HG02571 (cell line): Measurements from ENCODE around the gene ANKS1B.

Source experiments
- ATAC-seq: cut with Tn5 transposase; IDR thresholded peaks from one replicate; pipeline ENCODE4 v1.9.1; 2021; ENCODE audit warnings: mild to moderate bottlenecking, moderate library complexity; ENCODE audit not compliant: unreplicated experiment

The ANKS1B gene

DNA sequence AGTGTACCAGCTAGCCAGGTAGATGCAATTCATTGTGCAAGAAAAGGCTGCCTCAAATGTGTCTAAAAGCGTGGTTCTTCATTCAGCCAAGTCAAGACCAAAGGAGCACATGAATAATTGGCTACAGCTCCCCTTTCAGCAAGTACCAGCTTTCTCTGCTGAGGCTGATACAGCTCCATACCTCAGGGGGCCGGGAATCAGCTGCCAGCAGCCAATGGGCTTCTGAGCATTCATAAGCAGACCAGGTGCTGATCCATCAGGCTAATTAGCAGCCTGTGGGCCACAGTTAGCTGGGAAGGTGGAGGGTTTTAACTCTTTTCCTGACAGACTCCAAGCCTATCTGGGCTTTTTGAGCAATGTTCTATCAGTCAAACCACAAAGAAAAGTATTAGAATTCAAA, 1075.0 kb downstream of the ANKS1B start:
- no peak for ATAC-seq

DNA sequence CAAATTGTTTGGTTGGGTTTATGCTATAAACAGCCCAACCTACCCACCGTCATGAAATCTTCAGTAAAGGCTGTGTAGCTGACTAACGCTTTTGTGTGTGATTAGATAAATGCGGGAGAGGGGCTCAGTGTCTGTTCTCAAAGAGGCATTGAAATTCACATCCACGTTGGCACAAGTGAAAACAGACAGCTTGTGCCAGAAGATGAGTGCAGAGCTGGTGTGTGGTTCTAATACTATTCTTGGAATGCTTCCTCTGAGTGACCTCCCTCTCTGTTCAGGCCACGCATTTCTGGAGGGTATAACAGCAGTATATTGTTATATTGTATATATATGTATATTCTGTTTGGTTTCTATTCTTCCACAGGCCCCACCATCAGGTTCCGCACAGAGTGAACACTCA, 1075.9 kb downstream of the ANKS1B start:
- no peak for ATAC-seq

DNA sequence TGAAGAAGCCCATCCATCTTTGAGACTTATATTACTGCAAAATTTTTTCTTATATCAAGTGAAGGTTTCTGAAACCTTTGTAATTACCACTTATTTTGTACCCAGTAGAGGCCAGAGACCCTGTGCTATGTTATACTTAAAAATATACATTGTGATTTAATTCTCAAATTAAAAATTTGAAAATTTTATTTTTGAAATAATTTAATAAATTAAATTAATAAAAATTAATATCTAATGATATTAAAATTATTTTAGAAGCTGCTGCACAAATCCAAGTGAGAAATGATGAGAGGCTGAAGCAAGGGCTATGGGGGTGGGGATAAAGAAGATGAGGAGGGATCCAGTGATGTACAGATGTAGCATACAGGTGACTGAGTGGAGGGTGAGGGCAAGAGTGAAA, 1080.9 kb downstream of the ANKS1B start:
- no peak for ATAC-seq

DNA sequence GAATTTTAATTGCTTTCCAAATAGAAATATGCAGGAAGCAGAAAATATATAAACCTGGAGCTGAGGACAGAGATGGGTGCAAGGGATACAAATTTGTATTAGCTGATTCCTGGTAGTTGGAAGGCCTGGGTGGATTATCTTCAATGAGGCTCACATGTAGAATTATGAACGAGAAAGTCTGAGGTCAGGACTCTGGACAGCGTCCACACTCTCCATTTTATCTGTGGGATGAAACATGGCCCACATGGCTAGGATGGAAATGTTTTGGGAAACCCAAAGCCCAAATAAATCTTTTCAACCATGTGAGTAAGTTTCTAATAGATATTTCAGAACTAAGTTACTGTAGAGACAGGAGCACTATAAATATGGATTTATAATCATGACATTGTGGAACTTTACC, 1083.5 kb downstream of the ANKS1B start:
- ATAC-seq = no peak

DNA sequence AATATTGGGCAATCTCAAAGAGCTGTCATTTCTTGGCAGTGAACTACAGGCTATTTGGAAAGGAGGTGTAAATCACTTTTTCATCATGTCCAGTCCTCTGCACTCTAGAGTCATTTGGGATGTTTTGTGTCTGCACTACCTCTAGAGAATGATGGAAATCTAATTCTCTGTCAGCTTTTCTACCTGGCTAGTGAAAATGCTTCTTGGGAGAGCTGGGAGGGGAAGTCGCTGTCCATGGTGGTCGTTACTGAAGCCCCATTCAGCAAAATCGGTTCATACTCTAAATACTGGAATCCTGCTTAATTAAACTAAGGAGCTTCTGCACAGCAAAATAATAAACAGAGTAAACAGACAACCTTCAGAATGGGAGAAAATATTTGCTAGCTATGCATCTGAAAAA, 1087.8 kb downstream of the ANKS1B start:
- ATAC-seq = no peak

DNA sequence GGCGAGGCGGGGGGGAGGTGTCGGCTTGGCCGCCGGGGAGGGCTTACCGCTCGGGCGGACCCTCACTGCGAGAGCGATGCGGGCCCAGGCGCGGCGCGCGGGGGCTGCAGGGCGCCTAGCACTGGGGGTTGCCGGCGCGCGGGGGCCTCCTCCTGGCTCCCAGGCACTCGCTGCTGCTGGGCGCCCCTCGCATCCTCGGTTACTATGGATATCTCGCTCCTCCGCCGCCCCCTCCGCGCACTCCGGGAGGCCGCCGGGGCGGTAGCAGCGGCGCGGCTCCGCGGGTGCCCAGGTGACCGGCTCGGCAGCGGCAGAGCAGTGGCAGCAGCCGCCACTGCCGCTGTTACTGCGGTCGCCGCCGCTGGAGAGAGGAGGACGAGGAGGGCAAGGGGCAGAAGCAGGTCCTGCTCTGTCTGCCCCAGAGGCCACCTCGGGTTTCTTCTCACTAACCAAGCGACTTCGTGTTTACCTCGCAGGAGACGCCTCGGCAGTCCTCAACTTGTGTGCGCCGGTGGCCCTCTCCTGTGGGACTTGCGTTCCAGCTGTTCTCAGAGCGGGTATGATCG, 1089.6 kb downstream of the ANKS1B start:
- ATAC-seq = no peak

DNA sequence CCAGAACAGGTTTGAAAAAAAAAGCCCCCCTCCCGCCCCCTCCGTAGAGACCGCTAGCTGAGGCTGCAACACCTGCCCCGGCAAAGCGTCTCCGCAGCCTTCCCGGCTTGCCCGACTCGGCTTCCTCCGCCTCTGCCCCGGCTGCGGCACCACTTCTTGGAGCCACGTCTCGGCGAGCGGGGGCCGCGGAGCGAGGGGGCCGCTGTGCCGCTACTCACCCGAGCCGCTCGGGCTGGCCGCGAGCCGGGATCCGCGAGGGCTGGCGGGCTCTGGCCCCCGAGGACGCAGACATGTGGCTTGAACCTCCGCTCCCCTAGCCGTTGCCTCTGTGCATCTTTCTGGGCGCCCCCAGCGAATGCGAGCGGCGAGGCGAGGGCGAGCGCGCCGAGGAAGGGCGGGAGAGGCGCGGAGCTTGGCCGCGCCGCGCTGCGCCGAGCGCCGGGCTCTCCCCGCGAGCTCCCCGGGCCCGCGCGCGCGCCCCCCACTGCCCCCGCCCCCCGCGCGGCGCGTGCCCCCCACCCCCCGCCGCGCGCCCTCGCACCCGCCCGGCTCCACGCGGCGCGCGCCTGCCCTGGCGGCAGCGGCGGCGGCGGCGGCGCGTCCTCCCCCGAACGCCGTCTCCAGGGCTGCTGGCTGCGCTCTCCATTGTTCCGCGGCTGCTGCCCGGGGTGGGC, 1090.2 kb downstream of the ANKS1B start:
- ATAC-seq = no peak

DNA sequence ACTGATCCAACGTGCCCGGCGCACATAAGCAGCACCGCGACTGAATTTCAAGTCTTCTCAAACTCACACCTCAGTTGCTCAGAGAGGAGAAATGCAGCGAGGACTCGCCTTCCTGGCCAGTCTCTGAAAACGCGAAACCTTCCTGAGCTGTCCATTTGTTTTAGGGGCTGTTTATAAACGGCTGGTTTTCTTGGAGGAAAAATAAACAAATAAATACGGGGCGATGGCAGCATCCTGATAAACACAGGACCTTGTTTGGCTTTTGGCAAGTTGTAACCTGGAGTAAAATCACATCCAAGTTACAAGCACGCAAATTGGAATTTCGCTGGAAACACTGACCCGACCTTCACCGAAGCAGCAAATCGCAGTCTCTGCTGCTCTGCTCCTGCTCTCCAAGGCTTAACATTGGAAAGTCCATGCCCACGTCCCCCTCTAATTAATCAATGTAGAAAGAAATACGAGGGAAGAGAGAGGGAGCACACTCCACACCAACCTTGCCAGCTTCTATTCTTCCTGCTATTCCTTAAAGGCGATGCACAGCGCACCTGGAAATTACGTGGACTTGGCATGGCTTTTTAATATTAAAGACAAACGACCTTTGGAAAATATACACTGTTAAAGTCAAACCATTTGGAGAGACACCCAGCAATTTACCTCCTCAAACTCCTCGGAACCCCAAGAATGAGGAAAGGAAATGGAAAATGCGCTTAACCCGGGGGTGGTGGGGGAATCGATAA, 1090.9 kb downstream of the ANKS1B start:
- ATAC-seq = no peak

DNA sequence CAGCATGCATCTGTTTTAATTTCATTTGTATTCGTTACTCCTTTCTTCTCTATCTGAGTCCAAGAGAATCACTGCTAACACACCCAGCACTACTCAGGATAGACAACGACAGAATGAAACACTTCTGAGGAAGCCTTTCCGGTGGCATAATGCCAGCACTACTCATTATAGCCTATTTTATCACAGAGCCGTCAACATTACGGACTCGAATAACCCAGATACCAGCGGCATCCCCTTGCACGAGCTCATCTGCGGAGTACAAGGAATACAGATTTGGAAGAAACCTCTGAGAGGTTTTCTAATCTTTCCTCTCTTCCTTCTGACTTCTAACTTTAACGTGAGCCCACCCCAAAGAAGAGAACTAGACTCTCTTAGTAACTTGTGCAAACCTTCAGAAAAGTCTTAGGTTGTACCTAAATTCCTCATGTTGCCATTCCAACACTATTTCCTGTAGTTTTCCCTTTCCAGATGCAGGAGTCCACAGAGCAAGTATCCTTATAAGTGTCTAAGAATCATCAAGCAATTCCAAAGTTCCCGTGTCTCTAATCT, 1091.5 kb downstream of the ANKS1B start:
- no peak for ATAC-seq

DNA sequence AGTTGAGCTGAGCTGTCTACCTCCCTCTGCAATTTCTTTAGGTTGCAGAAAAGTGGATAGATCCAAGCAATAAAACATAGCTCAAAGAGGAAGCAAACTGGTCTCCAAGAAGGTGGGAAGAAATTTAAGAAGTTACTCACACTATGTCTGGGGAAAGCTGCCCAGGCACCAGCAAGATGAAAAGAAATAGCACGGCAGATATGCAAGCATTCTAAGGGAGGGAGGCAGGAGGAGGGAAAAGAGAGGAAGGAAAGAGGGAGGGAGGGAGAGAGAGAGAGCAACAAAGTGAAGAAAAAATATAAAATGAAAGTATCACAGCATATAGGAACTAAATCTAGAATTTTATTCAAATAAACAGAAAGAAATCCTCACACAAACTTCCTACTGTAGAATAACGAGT, 1099.0 kb downstream of the ANKS1B start:
- ATAC-seq = no peak

DNA sequence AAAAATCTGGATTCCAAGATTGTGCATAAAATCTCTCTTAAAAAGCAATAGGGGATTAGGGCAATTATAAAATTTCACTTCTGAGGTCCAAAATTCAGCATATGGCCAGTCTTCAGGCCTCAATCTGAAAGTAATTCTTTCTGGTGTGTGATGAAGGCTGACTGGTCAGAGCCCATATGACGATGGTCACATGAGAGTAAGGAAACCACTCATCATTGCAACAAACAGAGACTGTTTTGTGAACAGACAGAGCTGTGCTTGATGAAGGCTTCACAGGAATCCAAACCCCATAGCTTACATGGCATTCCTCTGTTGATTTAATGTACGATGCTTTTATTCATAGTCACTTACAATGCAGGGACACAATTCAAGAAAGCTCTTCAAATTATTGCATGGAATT, 1101.5 kb downstream of the ANKS1B start:
- no peak for ATAC-seq

DNA sequence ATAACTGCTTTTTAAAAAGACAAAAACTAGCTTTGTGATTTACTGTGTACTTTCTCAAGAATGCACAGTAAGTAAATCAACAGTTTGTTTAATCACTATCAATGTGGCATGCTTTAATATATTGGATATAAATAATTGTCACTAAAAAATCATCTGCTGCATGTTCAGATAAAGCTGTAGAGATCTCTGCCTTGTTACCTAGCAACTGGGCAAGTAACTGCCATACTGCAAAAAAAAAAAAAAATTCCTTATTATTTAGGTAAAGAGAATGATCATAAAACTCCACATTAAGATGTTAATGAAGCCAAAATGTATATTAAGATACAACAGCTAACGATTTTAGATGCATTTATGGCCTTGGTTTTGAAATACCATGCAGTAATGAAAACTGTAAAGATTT, 1102.2 kb downstream of the ANKS1B start:
- ATAC-seq = no peak

DNA sequence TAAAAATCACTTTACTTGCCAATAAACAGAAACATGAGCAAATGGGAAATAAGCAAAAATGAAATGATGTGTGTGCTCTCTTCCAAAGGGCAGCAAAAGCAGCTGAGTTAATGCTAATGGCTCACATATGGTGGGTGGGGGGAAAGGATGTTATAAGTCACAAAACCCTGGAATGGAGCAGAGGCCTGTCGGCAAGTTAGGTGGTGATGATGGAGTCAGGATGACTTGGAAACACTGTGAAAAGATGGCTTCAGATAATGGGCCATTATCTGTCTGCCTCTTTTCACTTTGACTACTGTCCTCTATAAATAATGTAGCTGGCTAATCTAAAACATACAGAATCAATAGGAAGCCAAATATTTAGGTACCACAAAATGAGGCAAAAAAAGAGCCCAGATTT, 1111.0 kb downstream of the ANKS1B start:
- no peak for ATAC-seq

DNA sequence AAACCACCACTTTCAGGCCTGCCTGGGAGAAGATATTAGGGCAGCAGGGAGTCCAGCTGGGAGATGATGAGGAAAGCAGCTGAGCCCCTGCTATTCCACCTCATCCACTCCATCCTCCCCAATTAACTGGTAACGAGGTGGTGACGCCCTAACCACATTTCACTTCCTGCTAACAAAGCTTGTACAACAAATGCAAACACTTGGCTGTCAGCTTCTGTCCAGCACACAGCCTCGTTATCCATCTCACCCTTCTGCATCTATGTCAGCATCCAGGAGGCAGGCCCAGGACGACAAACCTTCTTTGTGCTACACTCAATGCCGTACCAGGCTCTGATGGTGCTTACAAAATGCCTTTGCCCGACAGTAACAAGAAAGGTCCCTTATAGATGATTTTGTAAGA, 1114.2 kb downstream of the ANKS1B start:
- ATAC-seq = no peak

DNA sequence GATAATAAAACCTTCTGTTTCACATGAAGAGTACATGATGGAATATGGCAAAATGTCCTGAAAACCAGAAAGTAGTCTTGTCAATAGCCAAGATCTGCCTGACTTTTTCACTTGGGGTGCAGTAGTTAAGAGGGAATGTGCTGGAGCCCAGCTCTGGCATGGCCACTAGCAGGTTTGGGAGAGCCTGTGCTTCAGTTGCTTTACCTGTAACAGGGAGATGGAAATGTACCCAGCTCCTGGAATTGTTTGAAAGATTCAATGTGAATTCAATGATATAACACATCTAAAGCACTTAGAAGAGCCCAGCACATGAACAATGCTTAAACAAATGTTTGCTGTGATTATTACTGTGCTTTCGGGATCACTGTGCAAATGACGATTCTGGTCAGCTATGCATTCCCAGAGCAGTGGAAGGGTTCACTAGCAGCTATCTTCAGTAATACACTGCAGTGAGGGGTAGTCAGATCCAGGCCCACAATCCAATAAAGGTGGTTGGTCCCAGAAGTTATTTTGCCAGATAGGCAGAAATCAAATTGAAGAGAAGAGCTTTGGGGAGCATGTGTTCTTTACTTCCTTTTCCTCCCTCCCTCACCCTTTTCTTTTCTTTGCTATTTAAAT, 1114.7 kb downstream of the ANKS1B start:
- no peak for ATAC-seq

DNA sequence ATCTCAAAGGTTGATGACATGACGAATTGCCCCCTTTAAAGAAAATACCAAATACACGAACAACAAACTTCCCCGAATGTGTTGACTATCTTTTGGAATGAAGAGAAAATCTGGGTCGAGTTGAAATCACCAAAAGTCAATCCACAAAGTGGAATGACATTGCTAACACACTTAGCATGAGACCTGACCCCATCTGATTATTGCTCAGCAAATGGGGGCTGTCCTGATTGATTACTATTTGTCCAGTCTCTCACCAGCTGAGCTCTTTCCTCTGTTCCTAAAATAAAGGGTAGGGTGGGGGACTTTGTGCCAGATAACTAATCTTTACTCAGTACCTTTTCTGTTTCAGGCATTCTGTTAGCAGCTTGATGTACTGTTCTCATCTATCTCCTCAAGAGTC, 1116.2 kb downstream of the ANKS1B start:
- ATAC-seq = no peak

DNA sequence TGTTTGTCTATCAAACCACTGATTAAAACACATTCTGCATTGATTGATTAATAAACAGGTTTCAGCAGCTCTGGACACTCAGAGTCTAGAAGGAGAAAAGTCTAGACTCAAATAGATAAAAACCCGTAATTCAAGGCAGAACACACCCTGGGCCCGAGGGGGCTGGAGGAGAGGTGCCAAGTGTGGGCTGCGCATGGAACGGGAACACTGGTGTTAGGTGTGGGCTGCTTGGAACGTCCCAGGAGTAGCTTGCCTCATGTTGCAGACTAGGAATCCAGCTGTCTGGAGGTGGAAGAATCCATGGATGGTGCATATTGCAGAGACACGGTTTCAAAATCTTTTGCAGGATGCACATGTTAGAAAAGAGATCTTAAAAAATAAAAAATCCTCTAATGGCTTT, 1116.7 kb downstream of the ANKS1B start:
- ATAC-seq = no peak

DNA sequence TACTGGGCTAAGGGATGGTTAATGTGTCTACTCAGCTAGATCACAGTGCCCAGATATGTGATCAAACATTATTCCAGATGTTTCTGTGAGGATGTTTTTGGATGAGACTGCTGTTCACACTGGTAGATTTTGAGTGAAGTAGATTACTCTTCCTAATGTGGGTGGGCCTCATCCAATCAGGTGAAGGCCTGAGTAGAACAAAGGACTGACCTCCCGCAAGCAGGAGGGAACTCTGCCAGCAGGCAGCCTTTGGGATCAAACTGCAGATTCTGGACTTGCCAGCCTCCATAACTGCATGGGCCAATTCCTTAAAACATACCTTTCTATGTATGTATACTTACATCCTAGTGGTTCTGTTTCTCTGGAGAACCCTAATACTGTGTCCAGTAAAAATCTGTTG, 1120.4 kb downstream of the ANKS1B start:
- no peak for ATAC-seq

DNA sequence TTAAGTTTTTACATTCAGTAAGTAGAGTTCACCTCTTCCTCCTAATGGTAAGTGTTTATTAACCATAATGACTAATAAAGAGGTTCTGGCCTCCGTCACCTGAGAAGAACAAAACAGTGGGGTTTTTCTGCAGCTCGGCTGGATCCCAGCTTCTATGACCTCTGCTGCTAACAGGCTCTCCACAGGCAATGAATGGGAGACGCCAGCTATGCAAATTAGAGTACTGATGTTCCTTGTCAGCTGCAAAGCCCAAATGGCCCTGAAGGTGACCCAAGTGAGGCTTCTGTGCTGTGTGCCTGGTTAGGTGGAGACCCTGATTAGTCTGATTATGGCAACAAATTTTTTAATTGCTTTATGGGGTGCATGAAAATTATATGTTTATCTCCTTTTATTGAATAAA, 1121.6 kb downstream of the ANKS1B start:
- no peak for ATAC-seq

DNA sequence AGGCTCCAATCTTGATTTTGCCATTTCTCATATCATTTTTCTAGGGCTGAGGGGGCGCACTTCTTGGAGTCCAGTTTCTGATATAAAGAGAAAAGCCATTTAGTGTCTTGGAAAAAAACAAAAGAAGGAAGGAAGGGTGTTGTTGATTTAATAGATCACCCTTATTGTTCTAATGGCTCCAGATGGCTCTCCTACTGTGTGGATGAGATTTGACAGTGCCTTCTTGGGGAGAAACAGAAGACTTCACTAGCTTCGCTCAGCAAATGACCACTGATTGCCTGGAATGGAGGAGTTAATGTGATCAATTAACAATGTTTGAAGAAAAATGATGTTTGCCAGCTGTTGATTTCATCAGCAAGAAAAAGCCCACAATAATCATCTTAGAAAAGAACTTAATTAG, 1123.5 kb downstream of the ANKS1B start:
- ATAC-seq = no peak

DNA sequence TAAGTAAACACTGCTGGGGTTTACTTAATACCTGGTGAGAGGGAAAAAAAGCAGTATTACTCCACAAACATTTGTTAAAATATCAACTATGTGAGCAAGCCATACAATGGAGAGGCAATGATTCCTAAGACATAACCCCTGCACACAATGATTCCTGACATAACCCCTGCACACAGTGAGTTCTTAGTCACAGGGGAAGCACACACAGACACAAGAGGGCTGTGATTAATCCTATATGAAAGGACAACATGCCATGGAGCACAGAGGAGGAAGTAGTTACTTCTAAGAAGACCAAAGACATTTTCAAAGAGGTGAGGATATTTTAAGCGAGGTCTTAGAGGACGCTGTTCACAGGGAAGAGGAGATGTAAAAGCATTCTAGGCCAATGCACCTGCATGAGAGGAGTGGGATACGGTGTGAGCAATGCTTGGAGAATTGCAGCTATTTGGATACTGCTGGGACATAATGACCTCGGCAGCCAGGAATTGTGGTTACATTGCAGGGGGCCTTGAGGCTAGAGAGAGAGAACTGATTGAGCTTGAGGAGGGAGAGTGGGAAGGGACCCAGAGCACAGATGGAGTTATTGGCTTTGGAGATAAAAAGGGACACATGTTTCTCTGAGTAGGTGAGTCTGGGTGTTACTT, 1127.7 kb downstream of the ANKS1B start:
- no peak for ATAC-seq
